Activated T-cell treated with anti-CD3 and anti-CD28 coated beads for 1 hour (primary cell): Measurements from ENCODE around the gene IPP.
"Not testable (repeated sequence)": the region's sequence is repeated elsewhere in the genome, so short reads cannot be mapped to it uniquely, and the experiment has no call there.

ENCODE experiments used
- DNase-seq: peaks from one replicate; pipeline ENCODE4 v3.0.0-alpha.2; 2020; ENCODE audit warnings: low read depth

Gene IPP

DNA sequence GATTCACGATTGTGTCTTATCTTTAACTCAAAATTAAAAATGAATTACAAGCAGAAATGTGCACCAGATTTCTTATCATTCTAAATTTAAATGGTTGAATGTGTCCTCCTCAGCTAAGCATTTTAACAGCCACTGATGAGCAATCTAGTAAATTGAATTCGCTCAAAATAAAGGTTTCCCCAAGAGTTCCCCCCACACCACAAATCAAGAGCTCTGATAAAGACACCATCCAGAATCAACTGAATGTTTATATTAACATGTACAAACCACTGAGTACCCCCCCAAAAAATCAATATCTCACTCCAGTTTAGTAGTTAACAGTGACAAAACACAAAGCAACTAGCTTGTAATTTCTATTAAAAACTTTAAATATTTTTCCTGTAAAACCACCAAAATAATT is 66.1 kb downstream of the IPP start:
- DNase-seq = no peak

DNA sequence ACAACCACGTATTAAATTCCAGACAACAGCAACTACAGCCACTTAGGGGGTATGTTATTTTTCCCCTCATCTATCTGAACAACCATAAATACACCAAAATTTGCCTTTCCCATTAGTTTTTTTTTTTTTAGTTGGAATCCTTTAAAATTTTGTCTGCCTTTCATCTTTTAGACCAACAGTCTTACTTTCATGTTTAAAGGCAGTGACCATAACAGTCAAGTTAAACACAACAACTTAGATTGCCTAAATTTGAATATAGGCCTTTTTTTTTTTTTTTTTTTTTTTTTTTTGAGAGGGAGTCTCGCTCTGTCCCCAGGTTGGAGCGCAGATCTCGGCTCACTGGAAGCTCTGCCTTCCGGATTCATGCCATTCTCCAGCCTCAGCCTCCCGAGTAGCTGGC is 67.5 kb downstream of the IPP start:
- DNase-seq = no peak

- DNase-seq = no peak
These were observed 71.3 kb downstream of the IPP start for GRCh38 chr1:45679123-45679522.

DNA sequence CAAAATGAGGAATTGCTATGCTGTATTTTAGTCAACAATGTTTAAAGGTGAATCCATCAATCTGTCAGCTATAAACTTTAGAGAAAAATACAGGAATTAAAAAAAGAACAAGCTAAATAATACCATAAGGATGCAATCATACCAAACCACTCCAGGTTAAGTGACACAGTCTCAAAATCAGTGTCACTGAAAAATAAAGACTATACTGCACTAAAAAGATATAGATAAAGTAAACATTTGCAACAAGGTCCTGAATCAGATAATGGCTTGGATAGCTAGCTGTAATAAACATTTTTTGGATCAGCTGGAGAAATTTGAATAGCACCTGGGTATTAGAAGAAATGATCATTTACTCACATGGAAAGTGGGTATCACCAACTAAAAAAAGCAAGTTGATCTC is 72.0 kb downstream of the IPP start:
- no peak for DNase-seq

DNA sequence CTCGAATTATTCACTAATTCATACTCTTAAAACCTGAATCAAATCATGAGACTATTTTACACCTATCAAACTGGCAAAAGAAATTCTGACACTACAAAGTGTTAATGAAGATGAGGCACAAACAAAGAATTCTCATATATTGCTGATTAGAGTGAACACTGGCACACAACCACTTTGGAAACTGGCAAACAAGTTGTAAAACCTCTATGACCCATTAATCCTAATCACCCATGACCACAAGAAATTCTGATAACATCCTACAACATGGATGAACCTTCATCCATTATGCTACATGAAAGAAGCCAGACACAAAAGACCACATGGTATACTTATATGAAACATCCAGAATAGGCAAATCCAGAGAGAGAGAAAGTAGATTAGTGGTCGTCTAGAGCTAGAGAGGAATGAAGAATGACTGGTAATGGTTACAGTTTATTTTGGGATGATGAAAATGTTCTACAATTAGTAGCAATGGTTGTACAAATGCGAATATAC is 72.7 kb downstream of the IPP start:
- no peak for DNase-seq

DNA sequence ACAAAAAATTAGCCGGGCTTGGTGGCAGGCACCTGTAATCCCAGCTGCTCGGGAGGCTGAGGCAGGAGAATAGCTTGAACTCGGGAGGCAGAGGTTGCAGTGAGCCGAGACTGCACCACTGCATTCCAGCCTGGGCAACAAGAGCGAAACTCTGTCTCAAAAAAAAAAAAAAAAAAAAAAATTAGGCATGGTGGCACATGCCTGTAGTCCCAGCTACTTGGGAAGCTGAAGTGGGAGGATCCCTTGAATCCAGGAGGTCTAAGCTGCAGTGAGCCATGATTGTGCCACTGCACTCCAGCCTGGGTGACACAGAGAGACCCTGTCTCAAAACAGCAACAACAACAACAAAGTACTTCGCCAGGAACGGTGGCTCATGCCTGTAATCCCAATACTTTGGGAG is 73.9 kb downstream of the IPP start:
- not testable (repeated sequence) for DNase-seq

DNA sequence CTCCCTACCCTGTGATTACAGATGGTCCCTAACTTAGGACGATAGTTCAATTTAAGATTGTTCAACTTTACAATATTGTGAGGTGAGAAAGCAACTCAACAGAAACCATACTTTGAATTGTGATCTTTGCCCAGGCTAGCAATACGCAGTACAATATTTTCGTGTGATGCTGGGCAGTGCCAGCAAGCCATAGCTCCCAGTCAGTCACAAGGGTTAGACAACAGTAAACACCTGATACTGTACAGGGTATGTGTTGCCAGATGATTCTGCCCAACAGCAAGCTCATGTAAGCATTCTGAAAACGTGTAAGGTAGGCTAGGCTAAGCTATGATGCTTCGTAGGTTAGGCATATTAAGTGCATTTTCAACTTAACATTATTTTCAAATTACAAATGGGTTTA is 76.0 kb downstream of the IPP start:
- no peak for DNase-seq

DNA sequence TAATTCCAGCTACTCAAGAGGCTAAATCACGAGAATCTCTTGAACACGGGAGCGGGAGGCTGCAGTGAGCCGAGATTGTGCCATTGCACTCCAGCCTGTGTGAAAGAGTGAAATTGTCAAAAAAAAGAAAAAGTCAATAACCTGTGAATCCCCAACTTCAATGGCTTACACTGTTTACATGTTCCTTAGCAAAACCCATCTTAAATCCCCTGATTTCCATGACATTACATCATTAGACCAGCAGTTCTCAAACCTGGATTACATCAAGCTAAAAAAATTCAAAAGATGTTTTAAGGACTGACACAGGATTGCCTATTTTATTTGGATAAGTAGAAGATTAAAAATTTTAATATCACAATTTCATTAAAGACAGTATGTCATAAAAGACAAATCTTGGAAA is 76.5 kb downstream of the IPP start:
- no peak for DNase-seq

- no peak for DNase-seq
These were observed 80.4 kb downstream of the IPP start for GRCh38 chr1:45669859-45670655.

GRCh38 chr1:45669379-45669778 is 81.1 kb downstream of the IPP start:
- no peak for DNase-seq

- no peak for DNase-seq
These were observed 81.9 kb downstream of the IPP start for GRCh38 chr1:45668526-45668925.

GRCh38 chr1:45667321-45668111 is 82.9 kb downstream of the IPP start:
- DNase-seq = no peak

DNA sequence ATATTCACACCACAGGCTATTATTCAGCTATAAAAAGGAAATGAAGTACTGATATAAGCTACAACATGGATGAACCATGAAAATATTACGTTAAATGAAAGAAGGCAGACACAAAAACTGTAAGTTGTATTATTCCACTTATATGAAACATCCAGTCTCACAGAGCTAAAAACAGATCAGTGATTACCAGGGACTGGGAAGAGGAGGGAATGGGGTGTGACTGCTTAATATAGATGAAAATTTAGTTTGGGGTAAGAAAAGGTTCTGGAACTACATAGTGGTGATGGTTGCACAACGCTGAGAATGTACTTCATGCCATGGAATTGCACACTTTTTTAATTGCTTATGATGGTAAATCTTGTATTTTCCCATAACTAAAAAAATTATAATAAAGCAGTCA is 83.6 kb downstream of the IPP start:
- DNase-seq = no peak

- no peak for DNase-seq
These were observed 90.1 kb downstream of the IPP start for GRCh38 chr1:45660336-45660735.

DNA sequence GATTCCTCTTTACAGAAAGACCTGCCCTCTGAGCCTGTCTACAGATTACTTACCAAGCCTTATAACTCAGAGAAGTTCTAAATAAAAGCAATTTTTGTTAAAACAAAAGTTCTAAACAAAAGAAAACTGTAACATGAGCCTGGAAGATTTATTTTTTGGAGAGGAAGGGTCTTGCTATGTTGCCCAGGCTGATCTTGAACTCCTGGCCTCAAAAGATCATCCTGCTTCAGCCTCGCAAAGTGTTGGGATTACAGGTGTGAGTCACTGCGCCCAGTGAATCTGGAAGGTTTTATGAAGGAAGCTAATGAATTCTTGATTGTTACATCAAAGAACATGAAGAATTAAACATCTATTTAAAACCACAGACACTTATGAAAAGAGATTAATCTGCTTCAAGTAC is 91.2 kb downstream of the IPP start:
- no peak for DNase-seq

GRCh38 chr1:45658171-45658570 is 92.3 kb downstream of the IPP start:
- no peak for DNase-seq

- DNase-seq = no peak
These were observed 93.8 kb downstream of the IPP start for GRCh38 chr1:45656573-45657226.

DNA sequence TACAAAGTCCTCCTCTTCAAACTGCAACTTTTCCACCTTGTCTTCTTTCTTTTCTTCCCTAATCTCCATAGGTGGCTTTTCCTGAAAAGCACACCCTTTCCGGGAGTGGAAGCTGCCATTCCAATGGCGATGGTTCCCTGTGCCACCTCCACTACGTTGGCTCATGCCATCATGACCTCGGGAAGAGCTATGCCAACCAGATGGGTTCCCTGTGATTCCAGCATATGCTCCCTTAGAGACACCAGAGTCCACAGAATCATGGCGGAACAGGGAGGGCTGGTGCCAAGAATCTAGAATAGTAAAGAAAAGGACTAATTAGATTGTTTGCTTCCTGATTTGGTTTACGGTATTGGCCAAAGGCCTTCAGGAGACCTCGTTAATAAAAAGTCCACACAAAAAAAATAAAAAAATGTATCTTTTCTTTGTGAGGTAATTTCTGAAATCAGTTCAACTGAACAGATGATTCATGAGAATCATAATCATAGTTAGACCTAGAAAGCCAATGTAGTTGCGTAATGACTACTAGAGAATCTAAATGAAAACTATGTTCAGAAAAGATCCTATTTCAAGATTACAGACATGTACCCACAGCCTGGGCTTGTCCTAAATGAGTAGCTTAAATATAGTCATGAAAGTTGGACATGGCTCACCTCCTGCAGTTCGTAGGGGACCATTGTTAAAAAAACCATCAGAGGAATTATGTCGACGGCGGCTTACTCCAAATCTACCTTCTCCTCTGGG is 95.7 kb downstream of the IPP start:
- no peak for DNase-seq
